ENCODE results near the gene LGALS9B. TPM values are rescaled to one million over a fixed set of nuclear protein-coding genes. Genes with fewer than 3 reads are reported as not detected.
A peak's percentile ranks its signal among the peaks of the same experiment; 100 is the strongest.
"Not testable (repeated sequence)": the region's sequence is repeated elsewhere in the genome, so short reads cannot be mapped to it uniquely, and the experiment has no call there.

The LGALS9B gene
- total RNA-seq = under 1 TPM in 1 of 4 donors, not detected in 3; 0.23 TPM
- polyA plus RNA-seq = not detected
- long read RNA-seq, donor 1 = 0 reads
- long read RNA-seq, donor 2 = 0 reads
- long read RNA-seq, donor 3 = 0 reads
- long read RNA-seq, donor 4 = 0 reads

DNA sequence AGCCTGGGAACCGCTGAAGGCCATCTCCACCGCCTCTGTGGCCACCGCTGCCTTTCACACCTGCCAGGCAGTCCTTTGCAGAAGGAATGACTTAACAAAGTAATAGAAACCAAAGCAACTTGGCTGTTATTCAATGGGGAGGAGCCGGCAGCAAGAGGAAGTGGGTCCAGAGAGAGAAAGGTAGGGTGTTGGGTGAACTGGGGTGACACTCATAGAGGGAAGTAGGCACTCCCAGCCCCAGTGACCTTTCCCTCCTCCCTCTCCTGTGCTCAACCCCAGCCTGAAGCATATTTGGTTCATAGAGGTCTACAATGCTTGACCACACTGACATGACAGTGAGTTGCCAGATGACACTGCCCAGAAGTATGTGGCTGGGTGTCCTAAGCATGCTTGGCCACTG lies at the start of gene LGALS9B:
Gene LGALS9B, minus strand, starts transcription at position 93 of the 400 bp plus-strand sequence. Its CDS starts 69 bp downstream, at position 24.
- DNase-seq; H3K27me3 ChIP-seq (ENCODE audit: control insufficient read depth, insufficient read depth); H3K27ac ChIP-seq (ENCODE audit: low read length); H3K9me3 ChIP-seq (ENCODE audit: control insufficient read depth, low read length); H3K4me3 ChIP-seq (ENCODE audit: low read length); intact Hi-C loops (cut with DNase I); H3K4me1 ChIP-seq (ENCODE audit: control insufficient read depth, insufficient read depth, low read length): not testable (repeated sequence)
- WGBS = 50% methylated on average over 1 of the region's 4 CpGs
- ATAC-seq = peak; percentile 23 to 40

GRCh38 chr17:20516986-20517385 lies 49.6 kb upstream of the LGALS9B start:
- ATAC-seq; intact Hi-C loops (cut with DNase I); DNase-seq; H3K4me1 ChIP-seq (ENCODE audit: control insufficient read depth, insufficient read depth, low read length); H3K27me3 ChIP-seq (ENCODE audit: control insufficient read depth, insufficient read depth); H3K27ac ChIP-seq (ENCODE audit: low read length); H3K9me3 ChIP-seq (ENCODE audit: control insufficient read depth, low read length); H3K4me3 ChIP-seq (ENCODE audit: low read length): not testable (repeated sequence)
- WGBS = 89% methylated on average over 15 of the region's 17 CpGs

- WGBS = 87% methylated on average over 8 of the region's 10 CpGs
- ATAC-seq; H3K27me3 ChIP-seq (ENCODE audit: control insufficient read depth, insufficient read depth); H3K9me3 ChIP-seq (ENCODE audit: control insufficient read depth, low read length); H3K4me3 ChIP-seq (ENCODE audit: low read length); H3K27ac ChIP-seq (ENCODE audit: low read length); DNase-seq; H3K4me1 ChIP-seq (ENCODE audit: control insufficient read depth, insufficient read depth, low read length); intact Hi-C loops (cut with DNase I): not testable (repeated sequence)
Measured at GRCh38 chr17:20515099-20515498, 47.8 kb upstream of the LGALS9B start.

GRCh38 chr17:20513539-20513938 lies 46.2 kb upstream of the LGALS9B start:
- DNase-seq; ATAC-seq; H3K4me1 ChIP-seq (ENCODE audit: control insufficient read depth, insufficient read depth, low read length); H3K27ac ChIP-seq (ENCODE audit: low read length); intact Hi-C loops (cut with DNase I); H3K9me3 ChIP-seq (ENCODE audit: control insufficient read depth, low read length); H3K27me3 ChIP-seq (ENCODE audit: control insufficient read depth, insufficient read depth); H3K4me3 ChIP-seq (ENCODE audit: low read length): not testable (repeated sequence)
- WGBS = 94% methylated on average over 2 of the region's 9 CpGs

DNA sequence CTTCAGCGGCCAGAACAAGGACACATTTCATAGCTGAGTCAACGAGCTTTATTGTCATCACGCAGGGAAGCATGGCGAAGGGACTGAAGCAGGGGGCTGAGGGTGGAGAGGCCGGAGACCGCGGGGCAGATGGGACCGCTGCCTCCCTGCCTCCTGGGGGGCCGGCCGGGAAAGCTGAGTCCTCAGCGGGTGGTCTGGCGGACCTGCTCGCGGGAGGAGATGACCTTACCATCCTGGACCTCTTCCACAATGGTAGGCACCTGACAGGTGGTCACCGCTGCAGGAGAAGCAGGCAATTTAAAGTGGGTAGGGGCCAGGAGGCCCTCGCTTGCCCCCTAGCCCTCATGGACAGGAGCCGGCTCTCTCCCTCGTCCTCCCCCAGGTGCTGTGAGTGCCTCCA lies 45.0 kb upstream of the LGALS9B start:
- H3K9me3 ChIP-seq (ENCODE audit: control insufficient read depth, low read length); DNase-seq; intact Hi-C loops (cut with DNase I); H3K4me1 ChIP-seq (ENCODE audit: control insufficient read depth, insufficient read depth, low read length); H3K27ac ChIP-seq (ENCODE audit: low read length); H3K4me3 ChIP-seq (ENCODE audit: low read length); H3K27me3 ChIP-seq (ENCODE audit: control insufficient read depth, insufficient read depth); ATAC-seq: not testable (repeated sequence)
- no CpG with 5 or more reads among the region's 18 CpGs for WGBS

DNA sequence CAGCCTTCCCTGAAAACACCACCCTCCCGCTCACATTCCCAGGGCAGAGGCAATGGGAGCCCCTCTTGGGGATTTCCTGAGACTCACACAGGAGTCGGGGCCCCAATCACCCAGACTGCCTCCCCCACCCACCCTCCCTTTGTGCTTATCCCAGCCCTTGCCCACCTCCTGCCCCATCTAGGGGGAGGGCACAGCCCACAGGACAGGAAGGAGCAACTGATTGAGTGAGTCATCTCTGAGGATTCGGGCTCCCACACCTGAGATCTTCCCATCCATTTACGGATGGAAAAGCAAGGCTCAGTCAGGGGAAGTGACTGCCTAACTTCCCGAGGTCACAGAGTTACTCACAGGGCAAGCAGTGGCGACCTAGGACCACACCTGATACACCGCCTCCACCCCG lies 44.4 kb upstream of the LGALS9B start:
- ATAC-seq; H3K4me1 ChIP-seq (ENCODE audit: control insufficient read depth, insufficient read depth, low read length); H3K27ac ChIP-seq (ENCODE audit: low read length); H3K4me3 ChIP-seq (ENCODE audit: low read length); DNase-seq; H3K9me3 ChIP-seq (ENCODE audit: control insufficient read depth, low read length); H3K27me3 ChIP-seq (ENCODE audit: control insufficient read depth, insufficient read depth); intact Hi-C loops (cut with DNase I): not testable (repeated sequence)
- no CpG with 5 or more reads among the region's 8 CpGs for WGBS

- 88% methylated on average over 8 of the region's 16 CpGs for WGBS
- H3K9me3 ChIP-seq (ENCODE audit: control insufficient read depth, low read length); H3K27ac ChIP-seq (ENCODE audit: low read length); H3K4me1 ChIP-seq (ENCODE audit: control insufficient read depth, insufficient read depth, low read length); intact Hi-C loops (cut with DNase I); H3K4me3 ChIP-seq (ENCODE audit: low read length); DNase-seq; H3K27me3 ChIP-seq (ENCODE audit: control insufficient read depth, insufficient read depth): not testable (repeated sequence)
- ATAC-seq = peak; percentile 12 to 40
Measured at GRCh38 chr17:20505333-20505732, 38.0 kb upstream of the LGALS9B start.

DNA sequence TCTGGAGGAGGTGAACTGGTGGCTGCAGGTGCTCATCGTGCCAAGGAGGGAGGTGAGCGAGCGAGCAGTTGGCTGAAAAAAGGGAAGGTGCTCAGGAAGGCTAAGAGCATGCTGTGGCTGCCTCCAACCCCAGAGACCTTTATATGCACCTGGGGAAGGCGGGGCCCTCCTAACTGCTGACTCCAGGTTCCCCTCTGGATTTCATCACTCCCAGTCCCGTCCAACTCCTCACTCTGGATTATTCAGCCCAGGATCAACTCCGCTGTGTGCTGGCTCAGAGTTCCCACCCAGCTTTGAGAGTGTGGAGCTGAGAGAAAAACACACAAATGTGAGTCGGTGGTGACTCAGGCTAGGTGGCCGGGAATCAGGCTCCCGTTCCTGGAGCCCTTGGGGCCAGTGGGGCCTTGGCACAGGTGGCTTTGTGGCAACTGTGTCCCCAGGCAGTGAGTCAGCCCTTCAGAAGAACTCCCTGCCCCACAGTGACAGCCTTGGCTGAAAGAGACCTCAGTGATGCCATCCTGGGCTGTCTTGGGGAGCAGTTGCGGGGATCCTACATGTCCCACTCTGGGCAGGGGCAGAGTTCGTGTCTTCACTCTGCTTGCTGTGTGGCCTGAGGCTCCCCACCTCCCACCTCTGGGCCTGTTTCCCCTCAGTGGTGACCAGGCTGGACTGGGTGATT lies 37.2 kb upstream of the LGALS9B start:
- intact Hi-C loops (cut with DNase I) = not testable (repeated sequence)

DNA sequence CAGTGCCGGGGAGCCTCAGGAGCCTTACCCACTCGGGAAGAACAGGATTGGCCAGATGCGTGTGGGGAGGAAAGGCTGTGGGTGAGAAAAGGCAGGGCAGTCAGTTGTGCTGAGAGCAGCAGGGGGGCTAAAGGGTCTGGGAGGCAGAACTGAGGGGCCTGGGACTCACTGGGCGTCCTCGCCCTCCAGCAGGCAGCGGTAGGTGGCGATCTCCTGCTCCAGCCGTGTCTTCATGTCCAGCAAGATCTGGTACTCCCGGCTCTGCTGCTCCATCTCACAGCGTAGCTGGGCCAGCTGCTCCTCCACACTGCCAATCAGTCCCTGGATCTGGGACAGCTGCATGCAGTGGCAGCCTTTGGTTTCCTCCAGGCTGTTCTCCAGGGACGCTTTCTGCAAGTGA lies 34.6 kb upstream of the LGALS9B start:
- DNase-seq; H3K9me3 ChIP-seq (ENCODE audit: control insufficient read depth, low read length); H3K27ac ChIP-seq (ENCODE audit: low read length); ATAC-seq; H3K27me3 ChIP-seq (ENCODE audit: control insufficient read depth, insufficient read depth); H3K4me1 ChIP-seq (ENCODE audit: control insufficient read depth, insufficient read depth, low read length); intact Hi-C loops (cut with DNase I); H3K4me3 ChIP-seq (ENCODE audit: low read length): not testable (repeated sequence)
- 41% methylated on average over 9 of the region's 11 CpGs for WGBS

More for the DNA sequence above, 37.2 kb upstream of the LGALS9B start:
- not testable (repeated sequence) for H3K4me3 ChIP-seq (ENCODE audit: low read length); DNase-seq; H3K4me1 ChIP-seq (ENCODE audit: control insufficient read depth, insufficient read depth, low read length); H3K9me3 ChIP-seq (ENCODE audit: control insufficient read depth, low read length); H3K27me3 ChIP-seq (ENCODE audit: control insufficient read depth, insufficient read depth); H3K27ac ChIP-seq (ENCODE audit: low read length); ATAC-seq
- WGBS = 51% methylated on average over 3 of the region's 11 CpGs

DNA sequence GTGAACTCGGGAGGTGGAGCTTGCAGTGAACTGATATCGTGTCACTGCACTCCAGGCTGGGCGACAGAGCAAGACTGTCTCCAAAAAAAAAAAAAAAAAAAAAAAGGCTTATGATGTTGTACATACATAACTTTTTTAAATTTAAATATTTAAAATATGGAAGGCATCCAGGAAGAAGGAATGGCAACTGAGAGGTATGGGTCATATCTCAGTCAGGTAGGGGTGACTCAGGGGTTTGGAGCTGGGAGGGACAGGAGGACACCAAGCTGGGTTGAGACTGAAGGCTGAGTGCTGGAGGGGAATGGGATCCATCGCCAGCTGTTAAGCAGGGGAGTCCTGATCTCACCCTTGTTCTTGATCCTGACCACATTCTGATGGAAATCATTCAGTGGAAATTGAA lies 33.0 kb upstream of the LGALS9B start:
- H3K4me3 ChIP-seq (ENCODE audit: low read length); H3K27ac ChIP-seq (ENCODE audit: low read length); H3K4me1 ChIP-seq (ENCODE audit: control insufficient read depth, insufficient read depth, low read length); intact Hi-C loops (cut with DNase I); ATAC-seq; H3K9me3 ChIP-seq (ENCODE audit: control insufficient read depth, low read length); H3K27me3 ChIP-seq (ENCODE audit: control insufficient read depth, insufficient read depth); DNase-seq: not testable (repeated sequence)
- WGBS = 81% methylated on average over 4 of the region's 4 CpGs

- 44% methylated on average over 5 of the region's 5 CpGs for WGBS
- intact Hi-C loops (cut with DNase I); ATAC-seq: not testable (repeated sequence)
Measured at GRCh38 chr17:20495420-20495819, 28.1 kb upstream of the LGALS9B start.

More at GRCh38 chr17:20495420-20495819, 28.1 kb upstream of the LGALS9B start:
- not testable (repeated sequence) for H3K27ac ChIP-seq (ENCODE audit: low read length); DNase-seq; H3K4me1 ChIP-seq (ENCODE audit: control insufficient read depth, insufficient read depth, low read length); H3K9me3 ChIP-seq (ENCODE audit: control insufficient read depth, low read length); H3K27me3 ChIP-seq (ENCODE audit: control insufficient read depth, insufficient read depth); H3K4me3 ChIP-seq (ENCODE audit: low read length)
